ENCODE data around the gene ABHD14A. TPM values are rescaled to one million over a fixed set of nuclear protein-coding genes. Genes with fewer than 3 reads are reported as not detected.

ABHD14A gene
- total and polyA plus RNA-seq, 2 of the 4 experiments (the other 2 are of a cell fraction) = 3.4 to 10.0 TPM

GRCh38 chr3:52010431-52010830 lies 35.6 kb downstream of the ABHD14A start:
- Histone ChIP-seq H2AFZ (replicated peaks; ENCODE audit: low read length, poor library complexity) (no peak overlapping the region), H3K23ac (ENCODE audit: low read depth, low read length) (no peak overlapping the region), H4K8ac (ENCODE audit: low read depth in 2 of 2, low read length in 2 of 2) (no peak overlapping the region), H3K4me1 (ENCODE audit: control insufficient read depth, insufficient read depth, low read length) (peaks cover 8% of the 10 kb centered on the region), H2BK20ac (ENCODE audit: low read depth, low read length) (no peak overlapping the region), H3K4me3 (ENCODE audit: insufficient read depth, low read depth, low read length) (no peak overlapping the region), H3K4me2 (ENCODE audit: low read depth, low read length) (no peak overlapping the region), H3K56ac (ENCODE audit: extremely low read depth, insufficient read depth, low read length) (no peak overlapping the region), H3K27ac (ENCODE audit: insufficient read depth, low read length) (no peak overlapping the region), H2BK5ac (ENCODE audit: low read depth, low read length, poor library complexity, severe bottlenecking) (no peak overlapping the region), H3K4ac (ENCODE audit: low read depth, low read length) (no peak overlapping the region), H2AK5ac (ENCODE audit: low read depth, low read length) (no peak overlapping the region), H4K5ac (ENCODE audit: low read depth, low read length) (no peak overlapping the region), H2AK9ac (replicated peaks; ENCODE audit: low read depth, low read length, poor library complexity) (no peak overlapping the region), H4K91ac (ENCODE audit: insufficient read depth, low read depth, low read length) (no peak overlapping the region), H3K79me1 (ENCODE audit: low read depth in 1 of 2, low read length in 2 of 2) (no peaks in the 10 kb centered on the region), H3K18ac (ENCODE audit: low read depth, low read length) (no peak overlapping the region), H4K20me1 (ENCODE audit: insufficient read depth, low read length) (no peaks in the 10 kb centered on the region), H3K14ac (replicated peaks; ENCODE audit: low read depth, low read length) (no peak overlapping the region), H3K9ac (ENCODE audit: low read depth, low read length) (no peak overlapping the region), H3K27me3 (ENCODE audit: control insufficient read depth, insufficient read depth, low read length) (no peaks in the 10 kb centered on the region), H3K9me1 (ENCODE audit: insufficient read depth, low read length) (no peaks in the 10 kb centered on the region), H3K36me3 (ENCODE audit: control insufficient read depth, insufficient read depth, low read length) (no peaks in the 10 kb centered on the region), H3K9me3 (ENCODE audit: control insufficient read depth, insufficient read depth, low read length) (no peaks in the 10 kb centered on the region), H2BK120ac (ENCODE audit: low read depth, low read length) (no peak overlapping the region), H2BK15ac (ENCODE audit: low read depth, low read length) (no peak overlapping the region)
- TF ChIP-seq SMC3 (IDR thresholded peaks at IDR 0.05; ENCODE audit: low read depth, low read length) (no peak), CEBPB (IDR thresholded peaks at IDR 0.05; ENCODE audit: low read depth, low read length) (no peak), NFE2L2 (IDR thresholded peaks at IDR 0.05; ENCODE audit: low read depth, low read length) (no peak), BHLHE40 (IDR thresholded peaks at IDR 0.05; ENCODE audit: low read depth, low read length) (no peak)
- ATAC-seq (ENCODE audit: low read depth) = no peak
- intact Hi-C loops (cut with micrococcal nuclease) = no loop called here
- dilution Hi-C loops (cut with HindIII; ENCODE audit: low sequenced_read_pairs, unreplicated experiment) = no loop called here
- CTCF ChIA-PET = no interaction called here
- DNase-seq = no peak
- BruUV-seq (replicated peaks) = no TSS peak
- POLR2A ChIA-PET (ENCODE audit: unreplicated experiment) = no interaction called here
- in situ Hi-C loops (cut with MboI; ENCODE audit: low sequenced_read_pairs) = loop anchor here (5.0 kb wide), 1 partner anchor 37 kb away; no protein-coding TSS in a partner anchor
